Mucosa of descending colon (tissue), 3 donors: ENCODE results near the gene FBXO42. TPM values are rescaled to one million over a fixed set of nuclear protein-coding genes. Genes with fewer than 3 reads are reported as not detected.

Experiments used
- ATAC-seq: fragments of 200-7000 bp; cut with Tn5 transposase; one replicate; pipeline ENCODE4 v1.9.1; 2020; ENCODE audit warnings: mild to moderate bottlenecking, moderate library complexity
- DNase-seq, 3 donors: peaks; one replicate each; pipeline ENCODE4 v3.0.0-alpha.2; 2020
- H3K36me3 ChIP-seq: fragments of 200-600 bp; one replicate; pipeline ENCODE4 v1.8.0; 2021; ENCODE audit warnings: low read depth, mild to moderate bottlenecking
- H3K4me1 ChIP-seq: fragments of 200-600 bp; one replicate; pipeline ENCODE4 v1.8.0; 2021; ENCODE audit warnings: low read depth, mild to moderate bottlenecking
- H3K4me3 ChIP-seq: fragments of 200-600 bp; one replicate; pipeline ENCODE4 v1.8.0; 2021; ENCODE audit warnings: mild to moderate bottlenecking
- H3K9me3 ChIP-seq: fragments of 200-600 bp; one replicate; pipeline ENCODE4 v1.8.0; 2021; ENCODE audit warnings: mild to moderate bottlenecking
- CTCF ChIP-seq: fragments of 200-600 bp; IDR thresholded peaks from one replicate; pipeline ENCODE4 v1.8.0; 2022; ENCODE audit warnings: antibody characterized with exemption, mild to moderate bottlenecking
- intact Hi-C, 2 donors: fragments of 100-400 bp; cut with DNase I in 1 of 2; cut with micrococcal nuclease in 1 of 2; formaldehyde crosslinking; loops; one replicate each; pipeline versions ENCODE4 v1.11.0 to v1.11.1; 2022; cut with DNase I, micrococcal nuclease
- total RNA-seq, 3 donors: library from RNA; stranded (reverse); fragmentation: NEBNext Ultra II Directional in 2 of 3; extraction: Animal tissue kit (Norgen Biotek cat#: 25700) in 2 of 3; gene quantifications; one replicate each; pipeline versions ENCODE4 v1.2.1 to v1.2.4, GENCODE V29; 2021 to 2023
- donor health status: DM: no; HTN: no; CAD: no; lungs with moderate emphysema.
- donor health status: DM: no; HTN: no; CAD: no.
- donor health status: DM: no; HTN: yes; CAD: no.

FBXO42 gene
- total RNA-seq, 3 donors from 2014 or later, result 12.9 to 20.6 (median 16.3) TPM

GRCh38 chr1:16294219-16295212, 57.8 kb downstream of the FBXO42 start:
- no peak for TF ChIP-seq CTCF
- H3K4me3 ChIP-seq, result no peak overlapping the region
- no peaks in the 10 kb centered on the region for H3K4me1 ChIP-seq
- intact Hi-C loops, result no loop called here
- ATAC-seq, result no peak
- no peaks in the 10 kb centered on the region for H3K36me3 ChIP-seq
- DNase-seq, result no peak
- no peaks in the 10 kb centered on the region for H3K9me3 ChIP-seq

GRCh38 chr1:16293538-16293937, 58.7 kb downstream of the FBXO42 start:
- Histone ChIP-seq H3K4me1 (no peaks in the 10 kb centered on the region), H3K36me3 (no peaks in the 10 kb centered on the region), H3K9me3 (no peaks in the 10 kb centered on the region), H3K4me3 (no peak overlapping the region)
- intact Hi-C loops, result no loop called here
- no peak for ATAC-seq
- no peak for TF ChIP-seq CTCF
- DNase-seq, result no peak

DNA sequence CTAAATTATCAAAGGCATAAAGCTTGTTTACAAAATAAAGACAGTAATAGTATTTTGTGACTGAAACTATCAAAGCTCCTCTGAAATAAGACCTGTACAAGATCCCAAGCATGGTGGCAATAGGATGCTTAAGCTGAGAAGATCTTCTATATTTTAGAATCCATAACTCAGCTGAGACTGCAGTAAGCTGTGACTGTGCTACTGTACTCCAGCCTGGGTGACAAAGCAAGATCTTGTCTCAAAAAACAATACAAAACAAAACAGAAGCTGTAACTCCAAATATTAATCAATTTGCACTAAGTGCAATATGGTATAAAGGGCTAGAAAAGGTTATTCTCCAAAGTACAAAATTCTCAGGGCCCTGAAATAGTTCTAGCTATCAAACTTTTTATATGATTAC, 59.5 kb downstream of the FBXO42 start:
- Histone ChIP-seq H3K4me1 (no peaks in the 10 kb centered on the region), H3K4me3 (no peak overlapping the region), H3K9me3 (no peaks in the 10 kb centered on the region), H3K36me3 (no peaks in the 10 kb centered on the region)
- DNase-seq, result no peak
- TF ChIP-seq CTCF, result no peak
- intact Hi-C loops, result no loop called here
- no peak for ATAC-seq

DNA sequence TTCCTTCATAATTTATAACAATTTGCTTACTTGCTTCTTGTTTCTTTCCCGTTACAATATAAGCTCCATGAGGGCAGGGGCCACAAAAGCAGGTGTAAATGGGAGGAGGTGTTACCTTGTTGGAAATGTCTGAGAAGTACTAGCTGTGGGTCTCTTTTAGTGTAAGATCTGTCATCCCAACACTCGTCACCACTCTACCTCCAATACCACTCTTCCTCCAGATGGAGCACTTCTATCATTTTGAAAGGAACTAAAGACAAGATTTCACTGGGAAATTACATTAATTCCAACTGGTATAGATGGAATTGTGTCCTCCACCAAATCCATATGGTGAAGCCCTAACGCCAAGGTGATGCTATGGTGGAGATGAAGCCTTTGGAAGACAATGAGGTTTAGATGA, 62.3 kb downstream of the FBXO42 start:
- H3K4me1 ChIP-seq, result no peaks in the 10 kb centered on the region
- no peaks in the 10 kb centered on the region for H3K36me3 ChIP-seq
- intact Hi-C loops, result no loop called here
- TF ChIP-seq CTCF, result no peak
- no peak for ATAC-seq
- DNase-seq, result no peak
- no peaks in the 10 kb centered on the region for H3K9me3 ChIP-seq
- no peak overlapping the region for H3K4me3 ChIP-seq

DNA sequence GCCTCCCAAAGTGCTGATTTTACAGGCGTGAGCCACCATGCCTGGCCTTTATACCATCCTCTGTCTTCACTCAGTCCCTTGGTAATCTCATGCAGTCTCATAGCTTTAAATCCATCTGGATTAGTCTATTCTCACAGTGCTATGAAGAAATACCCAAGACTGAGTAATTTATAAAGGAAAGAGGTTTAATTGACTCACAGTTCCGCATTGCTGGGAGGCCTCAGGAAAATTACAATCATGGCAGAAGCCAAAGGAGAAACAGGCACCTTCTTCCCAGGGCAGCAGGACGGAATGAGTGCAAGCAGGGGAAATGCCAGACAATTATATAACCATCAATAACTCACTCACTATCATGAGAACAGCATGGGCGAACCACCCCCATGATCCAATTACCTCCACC, 66.2 kb downstream of the FBXO42 start:
- no peak for DNase-seq
- intact Hi-C loops, result no loop called here
- no peak for TF ChIP-seq CTCF
- Histone ChIP-seq H3K4me1 (no peaks in the 10 kb centered on the region), H3K4me3 (no peak overlapping the region), H3K9me3 (no peaks in the 10 kb centered on the region), H3K36me3 (no peaks in the 10 kb centered on the region)
- no peak for ATAC-seq
